ENCODE data around the gene IAPP.
"Not testable (repeated sequence)": the region's sequence is repeated elsewhere in the genome, so short reads cannot be mapped to it uniquely, and the experiment has no call there.

The IAPP gene

DNA sequence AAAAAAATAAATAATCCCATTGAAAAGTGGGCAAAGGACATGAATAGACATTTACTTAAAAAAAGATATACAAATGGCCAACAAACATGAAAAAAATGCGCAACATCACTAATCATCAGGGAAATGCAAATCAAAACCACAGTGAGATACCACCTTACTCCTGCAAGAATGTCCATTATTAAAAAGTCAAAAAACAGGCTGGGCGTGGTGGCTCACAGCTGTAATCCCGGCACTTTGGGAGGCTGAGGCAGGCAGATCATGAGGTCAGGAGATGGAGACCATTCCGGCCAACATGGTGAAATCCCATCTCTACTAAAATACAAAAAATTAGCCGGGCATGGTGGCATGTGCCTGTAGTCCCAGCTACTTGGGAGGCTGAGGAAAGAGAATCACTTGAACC, 8.6 kb downstream of the IAPP start:
- DNase-seq (ENCODE audit: low read depth): not testable (repeated sequence)

DNA sequence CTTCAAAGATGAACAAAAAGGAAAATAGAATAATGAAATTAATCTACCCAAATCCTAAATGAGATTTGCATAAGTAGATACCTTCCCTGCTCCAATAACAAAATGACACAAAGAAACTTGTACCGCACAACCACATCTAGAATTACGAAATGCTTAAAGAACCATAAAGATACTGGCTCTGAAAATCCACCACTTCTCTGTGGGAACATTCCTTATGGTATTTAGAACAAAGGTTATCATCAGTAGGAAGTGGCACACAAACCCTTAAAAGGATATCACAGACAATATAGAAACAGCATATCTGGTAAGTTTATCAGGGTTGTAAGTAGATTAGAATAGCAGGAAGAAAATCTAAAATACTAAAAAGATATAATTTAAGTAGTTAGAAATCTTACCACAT, 11.6 kb downstream of the IAPP start:
- DNase-seq (ENCODE audit: low read depth): no peak

DNA sequence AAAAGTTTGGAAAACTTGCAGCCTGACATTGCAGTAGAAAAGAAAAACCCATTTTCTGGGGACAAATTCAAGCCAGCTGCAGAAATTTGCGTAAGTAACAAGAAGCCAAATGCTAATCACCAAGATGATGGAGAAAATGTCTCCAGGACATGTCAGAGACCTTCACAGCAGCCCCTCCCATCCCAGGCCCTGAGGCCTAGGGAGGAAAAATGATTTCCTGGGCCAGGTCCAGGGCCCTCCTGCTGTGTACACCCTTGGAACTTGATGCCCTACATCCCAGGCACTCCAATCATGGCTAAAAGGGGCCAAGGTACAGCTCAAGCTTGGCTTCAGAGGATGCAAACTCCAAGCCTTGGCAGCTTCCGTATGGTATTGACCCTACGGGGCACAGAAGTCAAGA, 14.5 kb downstream of the IAPP start:
- DNase-seq (ENCODE audit: low read depth): no peak

DNA sequence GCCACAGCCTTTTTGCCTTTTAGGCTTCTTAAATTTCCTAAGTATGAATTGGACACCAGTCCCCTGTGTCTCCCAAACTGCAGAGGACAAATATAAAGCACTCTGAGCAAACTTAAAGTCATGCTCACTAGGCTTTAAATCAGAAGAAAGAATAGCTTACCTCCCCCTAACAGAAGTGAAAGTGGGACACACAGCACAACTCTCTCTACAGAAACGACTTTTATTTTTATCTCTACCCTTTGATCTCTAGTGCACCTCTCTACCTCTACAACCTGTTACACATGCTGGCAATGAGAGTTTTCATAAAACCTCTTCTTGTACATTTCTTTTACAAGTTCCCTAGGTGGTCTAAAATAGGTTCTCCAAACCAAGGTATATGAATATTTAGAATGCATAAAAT, 19.7 kb downstream of the IAPP start:
- DNase-seq (ENCODE audit: low read depth): no peak

DNA sequence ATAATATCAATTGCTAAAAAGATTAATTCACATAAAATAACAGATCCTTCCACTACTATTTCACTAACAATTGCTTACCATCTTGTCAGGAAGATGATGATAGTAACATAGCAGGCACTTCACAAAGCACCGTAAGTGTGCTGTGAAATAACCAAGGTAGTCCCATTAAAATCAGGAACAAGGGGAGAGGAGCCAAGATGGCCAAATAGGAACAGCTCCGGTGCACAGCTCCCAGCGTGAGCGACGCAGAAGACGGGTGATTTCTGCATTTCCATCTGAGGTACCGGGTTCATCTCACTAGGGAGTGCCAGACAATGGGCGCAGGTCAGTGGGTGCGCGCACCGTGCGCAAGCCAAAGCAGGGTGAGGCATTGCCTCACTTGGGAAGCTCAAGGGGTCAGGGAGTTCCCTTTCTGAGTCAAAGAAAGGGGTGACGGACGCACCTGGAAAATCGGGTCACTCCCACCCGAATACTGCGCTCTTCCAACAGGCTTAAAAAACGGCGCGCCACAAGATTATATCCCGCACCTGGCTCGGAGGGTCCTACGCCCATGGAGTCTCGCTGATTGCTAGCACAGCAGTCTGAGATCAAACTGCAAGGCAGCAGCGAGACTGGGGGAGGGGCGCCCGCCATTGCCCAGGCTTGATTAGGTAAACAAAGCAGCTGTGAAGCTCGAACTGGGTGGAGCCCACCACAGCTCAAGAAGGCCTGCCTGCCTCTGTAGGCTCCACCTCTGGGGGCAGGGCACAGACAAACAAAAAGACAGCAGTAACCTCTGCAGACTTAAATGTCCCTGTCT, 22.3 kb downstream of the IAPP start:
- DNase-seq (ENCODE audit: low read depth): not testable (repeated sequence)

DNA sequence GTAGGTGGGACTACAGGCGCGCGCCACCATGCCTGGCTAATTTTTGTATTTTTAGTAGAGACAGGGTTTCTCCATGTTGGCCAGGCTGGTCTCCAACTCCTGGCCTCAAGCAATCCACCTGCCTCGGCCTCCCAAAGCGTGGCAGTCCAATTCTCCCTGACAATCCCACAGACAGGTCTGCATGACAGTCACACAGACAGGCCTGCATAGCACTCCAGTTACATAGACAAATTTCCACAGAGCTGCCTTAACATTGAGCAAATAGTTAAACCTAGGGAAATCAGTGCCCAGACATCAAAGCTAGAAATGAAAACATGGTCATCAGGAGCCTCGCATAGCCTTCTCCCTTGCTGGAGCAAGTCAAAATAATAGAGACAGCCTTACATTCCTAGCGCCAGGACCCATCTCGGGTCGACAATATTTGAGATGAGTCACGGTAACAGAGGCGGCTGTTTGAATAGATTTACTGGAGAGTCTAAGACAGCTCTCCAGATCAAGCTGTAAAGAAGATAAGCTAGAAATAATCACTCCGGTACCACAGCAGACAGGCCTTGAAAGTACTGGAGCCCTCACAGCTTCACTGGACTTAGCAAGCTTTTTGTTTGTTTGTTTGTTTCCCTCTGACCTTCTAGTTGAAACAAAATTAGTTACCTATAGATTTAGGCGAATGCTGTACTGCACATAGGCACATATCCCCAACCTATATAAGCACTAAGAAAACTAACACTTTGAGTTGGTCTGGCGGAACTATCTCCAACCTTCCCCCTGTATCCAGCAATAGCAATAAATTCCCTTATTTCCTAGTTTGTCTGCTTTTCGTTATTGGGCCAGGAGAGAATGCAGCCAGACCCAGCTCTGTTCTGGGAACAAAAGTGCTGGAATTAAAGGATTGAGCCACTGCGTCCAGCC, 40.9 kb downstream of the IAPP start:
- no peak for DNase-seq (ENCODE audit: low read depth)

DNA sequence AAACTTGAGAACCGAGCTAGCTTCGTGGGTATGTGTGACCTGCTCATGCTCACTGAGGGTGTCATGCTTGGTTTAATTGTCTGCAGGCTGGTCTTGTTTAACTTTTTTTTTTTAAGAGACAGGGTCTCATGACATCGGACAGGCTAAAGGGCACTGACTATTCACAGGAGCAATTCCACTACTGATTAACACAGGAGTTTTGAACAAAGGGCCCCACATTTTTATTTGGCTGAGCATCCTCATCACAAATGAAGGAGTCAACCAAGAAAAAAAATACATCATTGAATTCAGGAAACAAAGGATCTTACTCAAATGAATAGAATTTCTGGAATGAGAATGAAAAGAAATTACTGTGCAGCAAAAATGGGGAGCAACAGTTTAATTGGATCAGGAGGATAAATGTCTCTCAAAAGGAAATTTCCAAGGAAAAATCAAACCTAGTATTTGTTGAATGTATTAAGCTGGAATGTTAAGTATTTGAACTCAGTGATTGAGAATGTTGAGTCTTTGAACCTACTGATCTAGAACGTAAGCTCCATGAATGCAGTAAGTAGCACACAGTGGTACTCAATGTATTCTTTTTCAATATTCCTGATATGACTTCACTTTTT, 43.9 kb downstream of the IAPP start:
- no peak for DNase-seq (ENCODE audit: low read depth)

DNA sequence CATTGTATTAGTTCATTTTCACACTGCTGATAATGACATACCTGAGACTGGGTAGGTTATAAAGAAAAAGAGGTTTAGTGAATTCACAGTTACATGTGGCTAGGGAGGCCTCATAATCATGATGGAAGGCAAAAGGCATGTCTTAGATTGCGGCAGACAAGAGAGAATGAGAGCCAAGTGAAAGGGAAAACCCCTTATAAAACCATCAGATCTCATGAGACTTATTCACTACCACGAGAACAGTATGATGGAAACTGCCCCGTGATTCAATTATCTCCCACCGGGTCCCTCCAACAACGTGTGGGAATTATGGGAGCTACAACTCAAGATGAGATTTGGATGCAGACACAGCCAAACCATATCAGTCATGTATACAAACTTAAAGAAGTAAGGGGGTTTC, 45.7 kb downstream of the IAPP start:
- not testable (repeated sequence) for DNase-seq (ENCODE audit: low read depth)

DNA sequence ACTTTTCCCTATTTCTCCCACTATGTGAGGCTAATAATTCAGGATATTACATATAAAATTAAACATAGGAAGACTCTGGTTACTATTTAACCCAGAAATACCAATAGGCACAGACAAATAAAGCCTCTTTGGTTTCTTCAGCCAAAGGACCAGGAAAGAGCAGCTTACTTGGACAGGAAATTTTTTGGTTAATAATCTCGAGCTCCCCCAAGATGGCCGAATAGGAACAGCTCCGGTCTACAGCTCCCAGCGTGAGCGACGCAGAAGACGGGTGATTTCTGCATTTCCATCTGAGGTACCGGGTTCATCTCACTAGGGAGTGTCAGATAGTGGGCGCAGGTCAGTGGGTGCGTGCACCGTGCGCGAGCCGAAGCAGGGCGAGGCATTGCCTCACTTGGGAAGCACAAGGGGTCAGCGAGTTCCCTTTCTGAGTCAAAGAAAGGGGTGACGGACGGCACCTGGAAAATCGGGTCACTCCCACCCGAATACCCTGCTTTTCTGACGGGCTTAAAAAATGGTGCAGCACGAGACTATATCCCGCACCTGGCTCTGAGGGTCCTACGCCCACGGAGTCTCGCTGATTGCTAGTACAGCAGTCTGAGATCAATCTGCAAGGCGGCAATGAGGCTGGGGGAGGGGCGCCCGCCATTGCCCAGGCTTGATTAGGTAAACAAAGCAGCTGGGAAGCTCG, 46.5 kb downstream of the IAPP start:
- DNase-seq (ENCODE audit: low read depth): not testable (repeated sequence)

DNA sequence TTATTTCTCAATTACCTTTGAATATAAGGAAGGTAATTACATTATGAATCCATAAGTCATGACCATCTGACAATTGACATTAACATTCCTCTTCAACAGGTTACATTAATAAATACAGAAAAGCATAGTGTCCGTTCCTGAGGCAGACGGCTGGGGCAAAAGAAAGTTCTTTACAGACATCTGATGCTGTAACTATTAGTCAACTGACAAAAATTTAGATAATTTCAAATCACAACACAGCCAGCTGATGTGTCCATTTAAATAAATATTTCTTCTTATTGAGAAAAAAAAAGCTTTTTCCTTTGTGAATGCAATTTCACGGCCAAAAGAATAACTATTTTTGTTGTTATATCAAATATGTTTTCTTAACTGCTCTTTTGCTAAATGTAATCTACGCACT, 55.5 kb downstream of the IAPP start:
- DNase-seq (ENCODE audit: low read depth): no peak

Data from stimulated activated CD4-positive, alpha-beta T cell treated with anti-CD3 and anti-CD28 coated beads, Interleukin-2, amount 100 ng/mL, for 4 hours (primary cell).